ENCODE results near the gene SH3PXD2A.

GRCh38 chr10:103882285-103883007 lies 27.1 kb upstream of the SH3PXD2A start:
- no peak for TF ChIP-seq CTCF (IDR thresholded peaks at IDR 0.05)
- TF ChIP-seq POLR2A (IDR thresholded peaks at IDR 0.05): no peak

Data from adrenal gland (tissue), 5 donors.